ENCODE results near the gene PIK3R6.

- TF ChIP-seq POLR2A (IDR thresholded peaks at IDR 0.05) (no peak), CTCF (IDR thresholded peaks at IDR 0.05) (no peak), EP300 (IDR thresholded peaks at IDR 0.05) (no peak)
Observed at GRCh38 chr17:8762012-8762411, 105.5 kb downstream of the PIK3R6 start.

Data from gastroesophageal sphincter (tissue), 3 donors.